ENCODE data around the gene IL12A. TPM values are rescaled to one million over a fixed set of nuclear protein-coding genes. Genes with fewer than 3 reads are reported as not detected.

Gene IL12A
- total RNA-seq, 2 experiments from 2014 or later: 0.19 to 0.65 TPM

DNA sequence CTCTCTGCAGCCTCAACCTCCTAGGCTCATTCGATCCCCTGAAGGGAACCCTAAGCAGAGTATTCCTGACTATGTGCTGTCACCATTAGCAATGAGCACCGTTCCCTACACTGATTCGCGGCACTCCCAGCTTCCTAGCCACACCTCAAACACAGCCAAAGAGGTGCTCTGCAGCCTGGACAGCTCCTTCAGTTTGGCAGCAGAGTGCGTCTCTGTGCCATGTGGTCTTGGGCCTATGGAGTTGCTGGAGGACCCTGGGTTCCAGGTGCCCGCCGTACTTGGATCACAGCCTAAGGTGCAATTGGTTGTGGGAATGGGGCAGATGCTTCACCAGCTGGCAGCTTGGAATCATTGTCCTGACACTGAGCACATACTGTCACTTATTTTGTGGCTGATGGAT is 17.3 kb upstream of the IL12A start:
- POLR2A ChIA-PET: no interaction called here
- H3K9me3 Mint-ChIP-seq: no peaks in the 10 kb centered on the region
- H3K27me3 Mint-ChIP-seq: peaks cover 13% of the 10 kb centered on the region
- no peak overlapping the region for H3K27ac Mint-ChIP-seq
- no peak overlapping the region for H3K4me3 Mint-ChIP-seq
- no peaks in the 10 kb centered on the region for H3K36me3 Mint-ChIP-seq
- ATAC-seq (ENCODE audit: low read depth) (no peak), DNase-seq (no peak)
- H3K4me1 Mint-ChIP-seq: no peaks in the 10 kb centered on the region

- no peak for ATAC-seq (ENCODE audit: low read depth)
- Mint-ChIP-seq H3K27me3 (peaks cover 21% of the 10 kb centered on the region), H3K4me1 (no peaks in the 10 kb centered on the region)
These were observed 11.3 kb upstream of the IL12A start for GRCh38 chr3:159977295-159977694.

GRCh38 chr3:159978353-159978752 is 10.3 kb upstream of the IL12A start:
- Mint-ChIP-seq H3K4me3 (no peak overlapping the region), H3K27me3 (peaks cover 16% of the 10 kb centered on the region), H3K9me3 (no peaks in the 10 kb centered on the region), H3K36me3 (no peaks in the 10 kb centered on the region), H3K27ac (no peak overlapping the region), H3K4me1 (no peaks in the 10 kb centered on the region)
- POLR2A ChIA-PET: no interaction called here
- DNase-seq: no peak
- ATAC-seq (ENCODE audit: low read depth): no peak

More at GRCh38 chr3:159977295-159977694, 11.3 kb upstream of the IL12A start:
- DNase-seq: no peak
- no peaks in the 10 kb centered on the region for H3K9me3 Mint-ChIP-seq
- H3K27ac Mint-ChIP-seq: no peak overlapping the region
- H3K4me3 Mint-ChIP-seq: no peak overlapping the region
- POLR2A ChIA-PET: no interaction called here
- H3K36me3 Mint-ChIP-seq: no peaks in the 10 kb centered on the region

DNA sequence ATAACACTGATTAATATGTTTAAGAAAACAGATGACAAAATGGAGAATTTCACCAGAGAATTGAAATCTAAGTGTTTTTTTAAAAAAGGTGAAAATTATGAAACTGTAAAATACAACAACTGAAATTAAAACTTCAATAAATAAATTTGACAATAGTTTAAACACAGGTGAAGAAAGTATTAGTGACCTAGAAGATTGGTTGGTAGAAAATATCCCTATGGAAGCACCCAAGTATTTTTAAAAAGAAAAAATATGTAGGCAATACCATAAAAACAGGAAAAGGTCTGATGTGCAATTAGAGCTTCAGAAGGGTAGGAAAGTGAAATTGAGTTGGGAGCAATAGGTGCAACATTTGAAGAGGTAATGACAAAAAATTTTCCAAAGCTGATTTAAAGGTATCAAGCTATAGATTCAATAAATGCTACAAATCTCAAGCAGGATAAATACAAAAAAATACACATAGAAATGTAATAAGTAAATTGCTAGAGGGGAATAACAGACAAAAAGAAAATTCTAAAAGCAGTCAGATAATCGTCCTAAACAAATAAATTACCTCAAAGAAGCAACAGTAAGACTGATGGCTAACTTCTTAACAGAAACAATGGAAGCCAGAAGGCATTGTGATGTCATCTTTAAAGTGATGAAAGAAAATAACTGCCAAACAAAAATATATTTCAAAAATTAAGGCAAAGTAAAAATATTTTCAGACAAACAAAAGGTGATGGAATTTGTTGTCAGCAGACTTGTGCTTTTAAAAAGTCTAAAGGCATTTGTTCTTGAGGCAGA is 9.5 kb upstream of the IL12A start:
- Mint-ChIP-seq H3K9me3 (no peaks in the 10 kb centered on the region), H3K27ac (no peak overlapping the region), H3K36me3 (no peaks in the 10 kb centered on the region), H3K4me3 (no peak overlapping the region), H3K4me1 (no peaks in the 10 kb centered on the region), H3K27me3 (peaks cover 17% of the 10 kb centered on the region)
- no peak for DNase-seq
- POLR2A ChIA-PET: no interaction called here
- ATAC-seq (ENCODE audit: low read depth): no peak

- H3K4me3 Mint-ChIP-seq: no peak overlapping the region
- POLR2A ChIA-PET: no interaction called here
- ATAC-seq (ENCODE audit: low read depth) (no peak), DNase-seq (no peak)
- H3K4me1 Mint-ChIP-seq: peaks cover 2% of the 10 kb centered on the region
- no peaks in the 10 kb centered on the region for H3K9me3 Mint-ChIP-seq
- H3K27me3 Mint-ChIP-seq: peaks cover 19% of the 10 kb centered on the region
- H3K36me3 Mint-ChIP-seq: no peaks in the 10 kb centered on the region
- no peak overlapping the region for H3K27ac Mint-ChIP-seq
These were observed 6.1 kb upstream of the IL12A start for GRCh38 chr3:159982442-159982974.

- Mint-ChIP-seq H3K27me3 (peaks cover 30% of the 10 kb centered on the region), H3K9me3 (no peaks in the 10 kb centered on the region), H3K27ac (no peak overlapping the region), H3K4me3 (peak overlapping the region; percentile 81), H3K4me1 (peaks cover 12% of the 10 kb centered on the region), H3K36me3 (no peaks in the 10 kb centered on the region)
- DNase-seq: no peak
- POLR2A ChIA-PET: interaction anchor here (1.7 kb wide), 1 partner anchor 411 kb away, joined by 3 read pairs; the partner anchor contains the start of gene IFT80
- no peak for ATAC-seq (ENCODE audit: low read depth)
These were observed 1.3 kb upstream of the IL12A start for GRCh38 chr3:159987291-159987711.

GRCh38 chr3:159989973-159990846 is 1.6 kb downstream of the IL12A start:
- peaks cover 12% of the 10 kb centered on the region for H3K4me1 Mint-ChIP-seq

DNA sequence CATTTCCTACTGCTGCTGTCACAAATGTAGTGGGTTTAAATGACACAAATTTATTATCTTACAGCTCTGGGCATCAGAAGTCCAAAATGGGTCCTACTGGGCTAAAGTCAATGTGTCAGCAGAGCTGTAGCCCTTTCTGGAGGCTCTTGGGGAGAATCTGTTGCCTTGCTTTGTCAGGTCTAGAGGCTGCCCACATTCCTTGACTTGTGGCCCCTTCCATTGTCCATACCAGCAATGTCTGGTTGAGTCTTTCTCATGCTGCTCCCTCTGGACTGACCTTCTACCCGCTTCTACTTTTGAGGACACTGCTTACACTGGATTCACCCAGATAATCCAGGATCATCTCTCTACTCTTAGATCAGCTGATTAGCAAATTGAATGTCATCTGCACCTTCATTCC is 3.0 kb downstream of the IL12A start:
- POLR2A ChIA-PET: no interaction called here
- Mint-ChIP-seq H3K27me3 (peaks cover 23% of the 10 kb centered on the region), H3K9me3 (no peaks in the 10 kb centered on the region), H3K4me3 (no peak overlapping the region), H3K4me1 (peaks cover 12% of the 10 kb centered on the region), H3K36me3 (no peaks in the 10 kb centered on the region), H3K27ac (no peak overlapping the region)
- no peak for DNase-seq
- no peak for ATAC-seq (ENCODE audit: low read depth)

More at GRCh38 chr3:159989973-159990846, 1.6 kb downstream of the IL12A start:
- no peak overlapping the region for H3K27ac Mint-ChIP-seq
- DNase-seq (no peak), ATAC-seq (ENCODE audit: low read depth) (no peak)
- no peak overlapping the region for H3K4me3 Mint-ChIP-seq
- POLR2A ChIA-PET: no interaction called here
- peaks cover 23% of the 10 kb centered on the region for H3K27me3 Mint-ChIP-seq
- H3K9me3 Mint-ChIP-seq: no peaks in the 10 kb centered on the region
- H3K36me3 Mint-ChIP-seq: no peaks in the 10 kb centered on the region

- no peak overlapping the region for H3K4me3 Mint-ChIP-seq
- H3K9me3 Mint-ChIP-seq: no peaks in the 10 kb centered on the region
- POLR2A ChIA-PET: no interaction called here
- no peak overlapping the region for H3K27ac Mint-ChIP-seq
- H3K36me3 Mint-ChIP-seq: no peaks in the 10 kb centered on the region
- peaks cover 18% of the 10 kb centered on the region for H3K27me3 Mint-ChIP-seq
- ATAC-seq (ENCODE audit: low read depth): no peak
- peaks cover 9% of the 10 kb centered on the region for H3K4me1 Mint-ChIP-seq
- no peak for DNase-seq
These were observed 4.0 kb downstream of the IL12A start for GRCh38 chr3:159992589-159992988.

GRCh38 chr3:159994182-159994581 is 5.5 kb downstream of the IL12A start:
- Mint-ChIP-seq H3K9me3 (no peaks in the 10 kb centered on the region), H3K4me3 (no peak overlapping the region), H3K27ac (no peak overlapping the region), H3K4me1 (no peaks in the 10 kb centered on the region), H3K27me3 (peaks cover 13% of the 10 kb centered on the region), H3K36me3 (no peaks in the 10 kb centered on the region)
- DNase-seq: no peak
- no peak for ATAC-seq (ENCODE audit: low read depth)
- POLR2A ChIA-PET: no interaction called here

DNA sequence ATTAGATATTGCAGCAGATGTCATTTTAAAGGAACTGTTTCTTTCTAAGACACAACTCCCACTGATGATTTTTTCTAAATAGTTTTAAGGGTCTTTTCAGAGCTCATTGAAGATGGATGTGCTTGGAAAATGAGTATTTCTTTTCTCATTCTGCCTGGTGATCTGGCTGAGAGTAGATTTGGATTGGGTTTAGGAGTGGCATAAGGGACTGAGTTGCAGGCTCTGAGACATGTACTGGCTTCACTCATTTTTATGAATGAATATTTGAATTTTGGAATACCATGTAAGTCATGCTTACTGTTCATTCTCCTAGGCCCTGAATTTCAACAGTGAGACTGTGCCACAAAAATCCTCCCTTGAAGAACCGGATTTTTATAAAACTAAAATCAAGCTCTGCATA is 6.5 kb downstream of the IL12A start:
- no peaks in the 10 kb centered on the region for H3K36me3 Mint-ChIP-seq
- H3K27me3 Mint-ChIP-seq: peaks cover 8% of the 10 kb centered on the region
- H3K4me3 Mint-ChIP-seq: no peak overlapping the region
- no peaks in the 10 kb centered on the region for H3K9me3 Mint-ChIP-seq
- POLR2A ChIA-PET: no interaction called here
- no peak overlapping the region for H3K27ac Mint-ChIP-seq
- ATAC-seq (ENCODE audit: low read depth): no peak
- no peaks in the 10 kb centered on the region for H3K4me1 Mint-ChIP-seq
- DNase-seq: no peak

DNA sequence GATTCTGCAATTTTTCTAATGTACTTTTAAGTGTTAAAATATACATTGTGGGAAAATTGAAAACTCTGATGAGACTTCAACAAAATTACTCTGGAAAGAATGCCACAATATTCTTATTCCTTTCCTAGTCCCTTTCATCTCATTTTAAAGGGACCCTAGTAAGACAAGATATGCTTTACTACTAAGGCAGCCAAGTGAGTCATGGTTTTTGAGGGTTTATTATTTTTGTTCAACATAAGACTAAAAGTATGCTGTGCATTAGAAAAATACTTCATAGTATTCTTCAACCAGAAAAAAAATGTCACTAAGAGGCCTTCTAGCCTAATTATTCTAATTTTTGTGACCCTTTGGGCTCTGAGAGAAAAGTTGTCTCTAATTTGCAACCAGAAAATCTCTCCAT is 7.4 kb downstream of the IL12A start:
- no peak for ATAC-seq (ENCODE audit: low read depth)
- no peaks in the 10 kb centered on the region for H3K9me3 Mint-ChIP-seq

DNA sequence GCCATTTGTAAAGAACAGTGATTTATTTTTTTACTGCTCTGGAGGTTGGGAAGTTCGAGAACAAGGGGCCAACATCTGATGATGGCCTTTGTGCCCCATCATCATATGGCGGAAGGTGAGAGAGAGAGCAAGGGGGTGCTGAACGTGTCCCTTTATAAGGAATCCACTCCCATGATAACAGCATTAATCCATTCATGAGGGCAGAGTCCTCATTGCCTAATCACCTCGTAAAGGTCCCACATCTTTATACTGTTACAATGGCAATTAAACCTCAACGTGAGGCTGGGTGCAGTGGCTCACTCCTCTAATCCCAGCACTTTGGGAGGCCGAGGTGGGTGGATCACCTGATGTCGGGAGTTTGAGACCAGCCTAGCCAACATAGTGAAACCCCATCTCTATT is 8.3 kb downstream of the IL12A start:
- no peaks in the 10 kb centered on the region for H3K9me3 Mint-ChIP-seq
- peaks cover 6% of the 10 kb centered on the region for H3K27me3 Mint-ChIP-seq
- no peaks in the 10 kb centered on the region for H3K36me3 Mint-ChIP-seq
- H3K27ac Mint-ChIP-seq: no peak overlapping the region
- H3K4me3 Mint-ChIP-seq: no peak overlapping the region
- POLR2A ChIA-PET: no interaction called here
- ATAC-seq (ENCODE audit: low read depth) (no peak), DNase-seq (no peak)
- H3K4me1 Mint-ChIP-seq: no peaks in the 10 kb centered on the region

More for the DNA sequence above, 7.4 kb downstream of the IL12A start:
- DNase-seq: no peak
- peaks cover 5% of the 10 kb centered on the region for H3K27me3 Mint-ChIP-seq
- POLR2A ChIA-PET: no interaction called here
- no peak overlapping the region for H3K4me3 Mint-ChIP-seq
- no peak overlapping the region for H3K27ac Mint-ChIP-seq
- no peaks in the 10 kb centered on the region for H3K36me3 Mint-ChIP-seq
- no peaks in the 10 kb centered on the region for H3K4me1 Mint-ChIP-seq

Data from activated naive CD8-positive, alpha-beta T cell treated with anti-CD3 and anti-CD28 coated beads, Interleukin-2, amount 10 ng/mL, durations not matched to agents 7 days and 5 days (primary cell).